ENCODE data around the gene NBEAL2.

DNA sequence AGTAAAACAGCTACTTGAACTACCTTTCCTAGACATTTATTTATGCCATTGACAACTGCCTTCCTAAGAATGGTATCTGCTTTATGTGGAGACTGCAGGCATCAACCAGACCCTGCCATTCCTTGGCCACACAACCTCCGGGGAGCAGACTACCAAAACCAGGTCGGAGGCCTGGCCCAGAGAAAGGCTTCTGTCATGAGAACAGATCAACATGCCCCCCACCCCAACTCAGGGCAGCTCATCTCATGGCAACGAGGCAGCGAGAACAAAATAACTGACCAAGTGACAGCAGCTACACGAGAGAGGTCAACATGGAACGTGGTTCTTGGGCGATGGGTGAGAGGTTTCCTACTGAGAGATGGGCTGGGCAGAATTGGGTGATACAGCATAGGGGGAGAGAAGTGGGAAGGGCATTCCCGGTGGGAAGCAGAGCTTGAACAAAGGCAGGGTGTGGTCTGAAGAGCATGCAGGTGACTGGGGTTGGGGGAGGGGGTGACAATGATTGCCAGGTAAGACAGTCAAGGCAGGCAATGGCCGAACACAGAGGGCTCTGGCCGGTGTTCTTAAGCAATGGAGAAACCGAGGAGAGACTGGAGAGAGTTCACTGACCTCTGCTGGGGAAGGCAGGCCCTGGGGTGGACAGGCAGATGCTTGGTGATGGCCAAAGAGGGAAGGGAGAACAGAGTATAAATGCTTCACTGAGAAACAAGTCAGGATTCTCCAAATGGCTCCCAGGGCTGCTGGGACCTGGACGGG, 36.8 kb upstream of the NBEAL2 start:
- no peak for TF ChIP-seq CBFB (CRISPR knock-in tag; IDR thresholded peaks at IDR 0.05; ENCODE audit: low read depth)
- TF ChIP-seq, protein P1, sequence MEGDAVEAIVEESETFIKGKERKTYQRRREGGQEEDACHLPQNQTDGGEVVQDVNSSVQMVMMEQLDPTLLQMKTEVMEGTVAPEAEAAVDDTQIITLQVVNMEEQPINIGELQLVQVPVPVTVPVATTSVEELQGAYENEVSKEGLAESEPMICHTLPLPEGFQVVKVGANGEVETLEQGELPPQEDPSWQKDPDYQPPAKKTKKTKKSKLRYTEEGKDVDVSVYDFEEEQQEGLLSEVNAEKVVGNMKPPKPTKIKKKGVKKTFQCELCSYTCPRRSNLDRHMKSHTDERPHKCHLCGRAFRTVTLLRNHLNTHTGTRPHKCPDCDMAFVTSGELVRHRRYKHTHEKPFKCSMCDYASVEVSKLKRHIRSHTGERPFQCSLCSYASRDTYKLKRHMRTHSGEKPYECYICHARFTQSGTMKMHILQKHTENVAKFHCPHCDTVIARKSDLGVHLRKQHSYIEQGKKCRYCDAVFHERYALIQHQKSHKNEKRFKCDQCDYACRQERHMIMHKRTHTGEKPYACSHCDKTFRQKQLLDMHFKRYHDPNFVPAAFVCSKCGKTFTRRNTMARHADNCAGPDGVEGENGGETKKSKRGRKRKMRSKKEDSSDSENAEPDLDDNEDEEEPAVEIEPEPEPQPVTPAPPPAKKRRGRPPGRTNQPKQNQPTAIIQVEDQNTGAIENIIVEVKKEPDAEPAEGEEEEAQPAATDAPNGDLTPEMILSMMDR (IDR thresholded peaks at IDR 0.05) = no peak
- TF ChIP-seq, protein P2, sequence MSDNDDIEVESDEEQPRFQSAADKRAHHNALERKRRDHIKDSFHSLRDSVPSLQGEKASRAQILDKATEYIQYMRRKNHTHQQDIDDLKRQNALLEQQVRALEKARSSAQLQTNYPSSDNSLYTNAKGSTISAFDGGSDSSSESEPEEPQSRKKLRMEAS (CRISPR knock-in tag; IDR thresholded peaks at IDR 0.05) = no peak

Data from WTC11 (cell line).